ENCODE measurements around the gene ST7.

DNA sequence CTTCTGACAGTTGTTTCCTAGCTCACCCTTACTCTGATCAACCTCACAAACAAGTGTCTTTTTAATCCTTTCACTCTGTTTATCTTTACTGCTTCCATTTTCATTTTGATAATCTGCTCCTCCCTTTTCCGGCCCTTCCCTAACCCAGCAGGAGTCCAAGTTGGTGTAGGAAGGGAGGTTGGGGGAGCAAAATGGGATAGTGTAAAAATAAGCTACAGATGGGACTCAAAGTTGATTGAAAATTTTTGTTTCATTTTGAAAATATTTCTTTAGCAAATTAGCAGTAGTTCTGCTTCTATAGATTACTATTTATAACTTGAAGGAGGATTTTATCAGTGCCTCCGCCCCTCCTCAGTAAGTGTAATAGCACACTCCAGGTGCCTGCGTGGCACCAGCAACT, 257.6 kb downstream of the ST7 start:
- TF ChIP-seq CTCF (IDR thresholded peaks at IDR 0.05), result no peak
- no peak for TF ChIP-seq POLR2A (IDR thresholded peaks at IDR 0.05; ENCODE audit: low read length)
- no peak for TF ChIP-seq JUNB (IDR thresholded peaks at IDR 0.05)
- TF ChIP-seq MAFK (IDR thresholded peaks at IDR 0.05; ENCODE audit: partially characterized antibody), result no peak
- TF ChIP-seq MYC (IDR thresholded peaks at IDR 0.05; ENCODE audit: borderline replicate concordance, low read length), result no peak
- no peak for TF ChIP-seq EP300 (IDR thresholded peaks at IDR 0.05)
- no peak for TF ChIP-seq CEBPB (IDR thresholded peaks at IDR 0.05)
- no peak for TF ChIP-seq JUN (IDR thresholded peaks at IDR 0.05)
